ENCODE results near the gene TH.

TH gene

GRCh38 chr11:2188745-2189144 is 17.1 kb upstream of the TH start:
- no peak for TF ChIP-seq CTCF (IDR thresholded peaks at IDR 0.05)
- no peak overlapping the region for H3K4me3 ChIP-seq (ENCODE audit: low read depth in 1 of 2, low read length in 1 of 2)
- H3K4me1 ChIP-seq (ENCODE audit: control insufficient read depth in 1 of 2, insufficient read depth in 1 of 2, low read depth in 1 of 2, low read length in 1 of 2), result peaks cover 5 to 10% of the 10 kb centered on the region in 2 experiments
- H3K9me3 ChIP-seq, result no peaks in the 10 kb centered on the region
- no peaks in the 10 kb centered on the region for H3K36me3 ChIP-seq
- peaks cover 54% of the 10 kb centered on the region for H3K27me3 ChIP-seq
- H3K27ac ChIP-seq, result no peak overlapping the region

- Histone ChIP-seq H3K4me3 (ENCODE audit: low read depth in 1 of 2, low read length in 1 of 2) (no peak overlapping the region), H3K36me3 (no peaks in the 10 kb centered on the region), H3K27me3 (peaks cover 54% of the 10 kb centered on the region), H3K9me3 (no peaks in the 10 kb centered on the region), H3K27ac (no peak overlapping the region), H3K4me1 (ENCODE audit: control insufficient read depth in 1 of 2, insufficient read depth in 1 of 2, low read depth in 1 of 2, low read length in 1 of 2) (peaks cover 5 to 10% of the 10 kb centered on the region in 2 experiments)
- no peak for TF ChIP-seq CTCF (IDR thresholded peaks at IDR 0.05)
These were observed 15.7 kb upstream of the TH start for GRCh38 chr11:2187280-2187707.

GRCh38 chr11:2186669-2187279 is 15.2 kb upstream of the TH start:
- Histone ChIP-seq H3K36me3 (no peaks in the 10 kb centered on the region), H3K4me1 (ENCODE audit: control insufficient read depth in 1 of 2, insufficient read depth in 1 of 2, low read depth in 1 of 2, low read length in 1 of 2) (peaks cover 5 to 10% of the 10 kb centered on the region in 2 experiments), H3K9me3 (no peaks in the 10 kb centered on the region), H3K4me3 (ENCODE audit: low read depth in 1 of 2, low read length in 1 of 2) (no peak overlapping the region), H3K27ac (no peak overlapping the region), H3K27me3 (peaks cover 54% of the 10 kb centered on the region)
- no peak for TF ChIP-seq CTCF (IDR thresholded peaks at IDR 0.05)

- H3K9me3 ChIP-seq, result no peaks in the 10 kb centered on the region
- H3K4me3 ChIP-seq (ENCODE audit: low read depth in 1 of 2, low read length in 1 of 2), result no peak overlapping the region
- no peak for TF ChIP-seq CTCF (IDR thresholded peaks at IDR 0.05)
- H3K4me1 ChIP-seq (ENCODE audit: control insufficient read depth in 1 of 2, insufficient read depth in 1 of 2, low read depth in 1 of 2, low read length in 1 of 2), result no peaks in the 10 kb centered on the region
- no peaks in the 10 kb centered on the region for H3K36me3 ChIP-seq
- peaks cover 44% of the 10 kb centered on the region for H3K27me3 ChIP-seq
- no peak overlapping the region for H3K27ac ChIP-seq
These were observed 13.9 kb upstream of the TH start for GRCh38 chr11:2185324-2186085.

- H3K27me3 ChIP-seq, result peaks cover 37% of the 10 kb centered on the region
These were observed 11.3 kb upstream of the TH start for GRCh38 chr11:2182692-2183474.

More at GRCh38 chr11:2182692-2183474, 11.3 kb upstream of the TH start:
- H3K4me3 ChIP-seq (ENCODE audit: low read depth in 1 of 2, low read length in 1 of 2), result no peak overlapping the region
- no peaks in the 10 kb centered on the region for H3K36me3 ChIP-seq
- no peak overlapping the region for H3K27ac ChIP-seq
- no peaks in the 10 kb centered on the region for H3K4me1 ChIP-seq (ENCODE audit: control insufficient read depth in 1 of 2, insufficient read depth in 1 of 2, low read depth in 1 of 2, low read length in 1 of 2)
- TF ChIP-seq CTCF (IDR thresholded peaks at IDR 0.05), result no peak
- no peaks in the 10 kb centered on the region for H3K9me3 ChIP-seq
